GM19035 (cell line): ENCODE results near the gene ATP6V1A.
A peak's percentile ranks its signal among the peaks of the same experiment; 100 is the strongest.

Experiments
- ATAC-seq: cut with Tn5 transposase; IDR thresholded peaks from one replicate; pipeline ENCODE4 v1.9.1; 2021; ENCODE audit not compliant: unreplicated experiment

ATP6V1A gene

DNA sequence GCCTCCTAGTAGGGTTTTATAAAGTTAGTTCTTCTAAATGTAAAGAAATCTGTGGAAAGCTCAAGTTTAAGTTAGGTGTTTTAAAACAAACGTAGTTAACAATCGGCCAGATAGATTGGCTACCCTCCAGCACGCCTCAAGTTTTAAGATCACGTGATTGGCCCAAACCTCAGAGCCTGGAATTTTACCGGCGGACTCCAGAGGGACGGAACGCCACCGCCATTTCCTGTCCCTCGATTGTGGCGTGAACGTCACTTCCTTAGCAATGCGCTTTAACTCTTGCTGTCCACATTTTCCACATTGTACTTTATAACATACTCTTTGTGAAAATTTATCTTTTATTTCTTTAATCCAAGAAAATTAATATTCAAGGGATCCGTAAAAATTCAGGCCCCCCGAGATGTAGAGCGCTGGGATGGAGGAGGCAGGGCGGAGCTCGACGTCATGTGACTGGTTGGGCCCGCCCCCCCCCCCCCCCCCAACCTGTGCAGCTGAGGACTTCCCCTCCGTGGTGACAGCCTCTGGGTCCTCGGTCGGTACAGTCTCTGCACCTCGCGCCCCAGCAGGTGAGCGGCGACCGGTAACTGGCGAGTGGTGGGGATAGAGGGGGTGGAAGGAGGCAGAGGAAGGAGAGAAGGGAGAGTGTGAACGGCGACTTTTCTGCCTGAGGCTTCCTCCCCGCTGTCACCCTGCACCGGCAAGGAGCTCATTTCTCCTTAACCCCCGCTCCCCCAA, at the start of gene ATP6V1A:
ATP6V1A (plus strand) TSS at position 488 of the 735 bp plus-strand sequence. CDS start 31,719 bp downstream, outside the sequence.
- peak; percentile 42 for ATAC-seq

DNA sequence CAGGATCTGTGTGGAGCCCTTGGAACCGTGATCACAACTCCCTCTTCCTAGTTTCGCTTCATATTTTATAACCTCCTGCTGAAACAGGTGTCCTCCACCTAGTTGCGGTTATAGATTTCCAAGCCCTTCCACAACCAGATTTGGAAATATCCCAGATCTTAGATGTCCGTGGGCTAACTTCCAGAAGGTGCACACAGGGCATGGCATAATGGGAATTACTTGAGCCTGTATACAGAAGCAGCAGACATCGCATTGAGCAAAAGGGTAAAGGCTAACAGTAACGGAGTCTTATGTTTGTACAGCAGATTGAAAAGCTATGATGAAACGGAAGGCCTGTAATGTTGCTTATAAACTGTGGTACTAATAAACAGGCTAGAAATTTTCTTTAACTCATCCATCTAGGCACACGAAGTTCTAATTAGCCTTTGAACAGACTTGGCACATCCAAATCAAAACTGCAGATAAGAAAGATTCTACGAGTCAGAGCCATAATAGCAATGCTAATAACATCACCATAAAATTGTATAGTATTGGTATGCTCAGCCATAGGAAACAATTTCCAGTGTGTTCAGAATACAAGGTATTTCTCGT, 49.2 kb upstream of the ATP6V1A start:
- no peak for ATAC-seq

DNA sequence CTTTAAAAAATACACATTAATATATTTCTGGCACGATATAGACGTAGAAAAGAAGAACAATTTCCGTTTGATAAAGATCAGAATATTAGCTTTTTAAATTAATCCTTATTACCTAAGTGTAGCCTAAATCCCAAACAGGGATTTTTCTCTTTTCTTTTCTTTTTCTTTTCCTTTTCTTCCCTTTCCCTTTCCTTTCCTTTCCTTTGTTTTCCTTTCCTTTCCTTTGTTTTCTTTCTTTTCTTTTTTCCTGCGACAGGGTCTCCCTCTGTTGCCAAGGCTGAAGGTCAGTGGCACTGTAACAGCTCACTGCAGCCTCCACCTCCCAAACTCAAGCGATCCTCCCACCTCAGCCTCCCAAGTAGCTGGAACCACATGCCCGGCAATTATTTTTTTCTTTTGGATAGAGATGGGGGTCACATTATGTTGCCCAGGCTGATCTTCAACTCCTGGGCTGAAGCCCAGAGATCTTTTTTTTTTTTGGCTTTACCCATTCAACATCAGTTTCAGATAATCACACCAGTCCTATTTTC, 48.6 kb upstream of the ATP6V1A start:
- ATAC-seq = no peak

DNA sequence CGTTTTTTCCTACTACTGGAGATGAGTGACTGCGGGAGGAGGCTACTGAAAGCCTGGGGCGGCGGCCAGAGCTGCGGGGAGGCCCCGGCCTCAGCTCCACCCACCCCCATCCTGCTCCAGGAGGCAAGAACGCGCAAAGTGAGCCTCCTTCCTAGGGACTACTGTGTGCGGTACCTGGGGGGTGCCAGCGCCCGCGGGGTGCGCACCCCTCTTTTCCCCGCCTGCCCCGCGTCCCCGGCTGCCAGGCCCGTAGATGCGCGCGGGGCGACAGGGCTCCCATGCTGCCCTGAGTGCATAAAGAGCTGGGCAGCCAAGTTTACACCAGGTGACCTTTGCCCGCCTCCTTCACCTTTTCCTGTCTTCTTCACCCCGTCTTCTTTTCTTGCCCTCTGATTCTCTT, 47.9 kb upstream of the ATP6V1A start:
- no peak for ATAC-seq

DNA sequence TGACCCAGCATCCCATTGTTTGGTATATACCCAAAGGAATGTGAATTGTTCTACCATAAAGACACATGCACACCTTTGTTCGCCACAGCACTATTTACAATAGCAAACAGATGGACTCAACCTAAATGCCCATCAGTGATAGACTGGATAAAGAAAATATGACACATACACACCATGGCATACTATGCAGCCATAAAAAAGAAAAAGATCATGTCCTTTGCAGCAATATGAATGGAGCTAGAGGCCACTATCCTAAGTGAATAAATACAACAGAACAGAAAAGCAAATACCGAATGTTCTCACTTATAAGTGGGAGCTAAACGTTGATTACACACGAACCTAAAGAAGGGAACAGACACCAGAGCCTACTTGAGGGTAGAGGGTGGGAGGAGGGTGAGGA, 39.0 kb upstream of the ATP6V1A start:
- ATAC-seq = no peak

DNA sequence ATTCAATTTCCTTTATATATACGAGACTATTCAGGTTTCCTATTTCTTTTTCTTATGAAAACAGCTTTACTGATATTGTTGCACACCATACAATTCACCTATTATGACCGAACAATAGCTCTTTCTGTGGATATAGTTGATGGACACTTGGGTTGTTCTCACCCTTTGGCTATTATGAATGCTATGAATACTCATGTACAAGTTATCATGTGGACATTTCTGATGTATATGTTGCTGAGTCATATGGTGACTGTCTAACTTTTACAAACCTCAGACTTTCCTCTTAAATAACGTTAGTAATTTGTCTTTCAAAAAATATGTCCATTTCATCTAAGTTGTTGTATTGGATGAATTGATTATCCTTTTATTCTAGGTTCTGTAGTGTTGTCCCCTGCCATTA, 34.7 kb upstream of the ATP6V1A start:
- no peak for ATAC-seq

DNA sequence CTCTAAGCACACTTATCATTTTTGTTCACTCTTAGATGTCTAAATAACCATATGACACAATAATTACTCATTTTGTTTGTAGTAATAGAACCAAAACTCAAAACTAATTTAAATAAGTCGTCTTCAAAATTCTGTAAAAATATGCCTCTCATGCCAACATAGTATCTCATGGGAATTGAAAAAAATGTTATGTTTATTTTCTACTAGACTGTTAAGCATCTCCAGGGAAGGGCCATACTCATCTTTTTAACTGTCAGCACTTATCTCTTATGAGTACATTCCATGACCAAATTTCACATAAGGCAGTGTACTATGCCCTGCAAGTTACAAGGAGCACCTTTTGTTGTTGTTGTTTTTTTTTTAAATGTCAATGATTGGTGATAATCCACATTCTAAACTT, 32.1 kb upstream of the ATP6V1A start:
- no peak for ATAC-seq

DNA sequence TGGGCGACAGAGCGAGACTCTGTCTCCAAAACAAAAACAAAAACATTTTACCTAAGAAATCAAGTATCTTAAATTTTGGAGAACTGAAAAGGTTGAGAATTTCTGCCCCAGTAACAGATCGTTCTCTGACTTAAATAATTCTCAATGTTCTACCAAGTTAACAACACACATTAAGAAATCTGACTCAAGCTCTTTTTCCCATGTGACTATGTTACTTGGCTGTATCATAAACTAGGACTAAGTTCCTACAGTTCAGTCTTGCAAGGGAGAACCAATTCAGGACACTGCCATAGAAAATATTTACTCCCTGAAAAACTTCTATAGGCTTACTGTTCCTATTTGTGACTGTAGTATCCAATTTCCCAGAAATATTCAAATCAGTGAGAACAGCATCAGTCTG, 29.5 kb upstream of the ATP6V1A start:
- no peak for ATAC-seq

DNA sequence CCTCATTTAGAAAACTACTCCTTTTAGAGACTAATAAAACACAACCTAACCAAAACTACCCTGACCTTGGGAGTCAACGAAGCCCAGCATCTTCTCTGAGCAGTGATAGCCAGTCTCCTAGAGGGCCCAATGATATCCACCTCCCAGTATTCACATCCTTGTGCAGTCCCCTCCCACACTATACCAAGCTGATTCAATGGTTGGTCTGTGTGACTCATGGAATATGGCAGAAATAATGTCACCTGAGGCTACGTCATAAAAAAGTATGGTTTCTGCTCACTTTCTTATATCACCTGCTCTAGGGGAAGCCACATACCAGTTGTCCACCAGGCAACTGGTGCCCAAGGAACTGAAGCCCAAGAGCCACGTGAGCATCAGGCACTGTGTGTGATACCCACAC, 29.0 kb upstream of the ATP6V1A start:
- no peak for ATAC-seq

DNA sequence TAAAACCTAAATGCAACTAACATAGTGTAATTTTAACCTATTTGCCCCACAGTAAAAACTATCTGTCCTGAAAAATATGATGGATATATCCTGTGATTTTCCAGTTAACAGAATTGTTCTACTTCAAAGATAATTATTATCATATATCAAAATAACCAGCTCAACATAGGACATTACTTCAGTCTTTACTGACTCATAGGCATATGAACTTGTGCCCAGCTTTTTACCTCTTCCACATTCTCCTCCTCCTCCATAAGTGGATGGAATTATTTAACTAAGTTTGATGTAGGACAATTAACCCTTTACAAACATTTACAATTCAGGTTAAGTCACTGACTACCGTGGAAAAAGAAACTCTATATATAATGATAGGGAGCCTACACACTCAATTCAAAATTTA, 27.5 kb upstream of the ATP6V1A start:
- ATAC-seq = no peak

DNA sequence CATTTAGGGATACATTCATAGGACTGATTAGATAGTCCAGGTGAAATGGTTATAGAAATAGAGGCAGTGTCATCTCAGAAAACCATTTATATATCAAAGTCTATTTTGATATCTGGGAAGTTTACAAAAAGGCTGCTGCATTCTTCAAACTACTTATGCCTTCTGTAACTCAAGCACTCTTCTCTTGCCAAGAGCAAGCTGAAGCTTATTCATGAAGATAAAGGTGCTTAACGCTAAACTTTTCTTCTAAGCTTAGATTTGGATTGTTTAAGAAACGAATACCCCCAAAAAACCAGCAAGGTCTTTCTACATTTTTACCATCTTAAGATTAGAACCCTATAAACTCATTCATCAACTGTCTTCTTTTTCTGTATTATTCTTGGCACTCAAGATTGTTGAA, 27.1 kb upstream of the ATP6V1A start:
- ATAC-seq = no peak

DNA sequence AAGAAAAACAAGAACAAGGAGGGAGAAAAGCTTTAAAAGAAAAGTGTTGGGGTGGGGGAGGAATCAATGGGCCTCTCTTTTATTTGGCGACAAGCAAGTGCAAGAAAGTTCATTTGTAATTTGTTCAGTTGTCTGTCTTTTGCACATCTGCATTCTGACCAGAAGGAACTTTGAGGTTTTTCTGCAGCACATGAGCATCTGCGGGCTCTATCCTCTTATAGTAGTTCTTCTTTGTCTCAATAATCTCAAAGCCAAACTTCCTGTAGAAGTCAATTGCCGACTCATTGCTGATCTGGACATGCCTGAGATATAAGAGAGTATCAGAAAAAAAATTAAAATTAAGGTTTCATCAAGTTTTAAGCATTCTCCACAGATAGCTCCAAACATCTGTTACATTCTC, 25.2 kb upstream of the ATP6V1A start:
- ATAC-seq = no peak

DNA sequence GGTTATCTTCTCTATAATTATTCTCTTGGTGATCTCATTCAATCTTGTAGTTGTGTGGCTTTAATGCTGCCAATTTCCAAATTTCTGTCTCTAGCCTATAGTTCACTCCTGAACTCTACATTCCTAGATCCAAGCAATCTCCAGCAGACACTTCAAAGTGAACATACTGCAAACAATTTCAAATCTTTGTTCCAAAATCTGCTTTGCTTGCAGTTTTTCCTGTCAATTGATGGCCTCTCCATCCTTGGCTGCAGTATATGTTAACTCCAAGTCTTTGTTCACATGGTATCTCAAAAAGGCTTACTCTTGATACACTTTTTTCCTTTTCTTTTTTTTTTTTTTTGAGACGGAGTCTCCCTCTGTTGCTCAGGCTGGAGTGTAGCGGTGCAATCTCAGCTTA, 18.2 kb upstream of the ATP6V1A start:
- no peak for ATAC-seq

DNA sequence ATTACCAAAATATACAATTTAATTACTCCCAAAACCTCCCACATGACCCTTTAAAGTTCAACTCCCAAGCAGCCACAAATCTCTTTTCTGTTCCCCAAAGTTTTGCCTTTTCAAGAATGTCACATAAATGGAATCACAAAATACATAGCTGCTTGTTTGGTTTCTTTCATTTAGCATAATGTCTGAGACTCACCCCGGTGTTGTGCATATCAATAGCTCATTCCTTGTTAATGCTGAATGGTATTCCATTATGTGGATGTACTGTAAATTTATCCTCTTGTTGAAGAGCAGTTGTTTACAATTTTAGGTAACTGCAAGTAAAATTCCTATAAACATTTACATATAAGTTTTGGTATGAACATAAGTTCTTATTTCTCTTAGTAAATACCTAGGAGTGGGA, 16.3 kb upstream of the ATP6V1A start:
- no peak for ATAC-seq

DNA sequence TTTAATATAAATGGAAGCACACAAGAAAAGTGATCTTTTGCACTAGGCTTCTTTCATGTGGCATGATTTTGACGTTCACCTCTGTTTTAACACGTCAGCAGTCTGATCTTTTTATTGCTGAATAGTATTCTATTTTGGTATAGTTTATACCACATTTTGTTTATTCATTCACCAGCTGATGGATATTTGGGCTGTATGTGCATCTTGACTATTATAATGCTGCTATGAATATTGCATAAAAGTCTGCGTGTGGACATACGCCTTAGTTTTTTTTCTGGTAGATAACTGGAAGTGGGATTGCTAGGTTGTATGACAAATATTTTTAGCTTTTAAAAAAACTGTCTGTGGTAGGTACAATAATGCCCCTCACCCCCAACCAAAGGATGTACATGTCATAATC, 15.1 kb upstream of the ATP6V1A start:
- no peak for ATAC-seq

DNA sequence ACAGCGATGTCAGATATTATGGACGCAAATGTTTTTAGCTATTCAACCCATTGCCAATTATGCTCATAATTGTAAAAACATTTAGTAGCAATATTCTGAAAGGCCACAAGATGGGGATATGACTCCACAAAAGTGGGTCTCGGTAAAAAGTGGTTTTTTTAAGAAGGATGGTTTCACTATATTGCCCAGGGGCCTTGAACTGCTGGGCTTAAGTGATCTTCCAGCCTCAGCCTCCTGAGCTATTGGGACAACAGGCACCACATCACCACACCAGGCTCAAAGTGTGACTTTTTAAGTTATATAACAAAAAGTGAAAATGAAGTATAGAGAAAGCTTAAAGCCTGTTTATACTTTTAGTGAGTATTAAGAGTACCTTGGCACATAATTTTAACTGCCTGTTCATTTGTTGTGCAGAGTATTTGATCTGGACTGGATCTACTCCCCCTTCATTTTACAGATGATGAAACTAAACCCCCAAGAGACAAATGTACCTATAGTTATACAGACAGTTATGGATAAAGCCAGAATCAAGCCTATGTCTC, 10.2 kb upstream of the ATP6V1A start:
- peak; percentile 60 for ATAC-seq

DNA sequence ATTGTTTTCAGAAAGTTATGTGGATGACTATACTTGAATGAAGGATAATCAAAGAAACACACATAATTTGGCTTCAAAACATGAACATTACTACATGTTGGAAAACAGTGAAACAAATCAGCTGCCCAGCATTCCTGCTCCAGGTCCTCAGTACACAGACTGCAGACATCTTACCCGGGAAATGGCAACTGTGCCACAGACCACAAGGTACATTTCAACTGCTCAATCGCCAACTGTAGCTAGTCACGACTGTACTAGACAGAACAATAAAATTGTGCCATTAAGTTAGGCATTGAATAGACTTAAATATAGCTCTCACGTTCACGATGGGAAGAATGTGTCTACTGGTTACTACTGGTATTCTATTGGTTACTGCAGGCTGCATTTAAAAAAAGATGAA, 5.7 kb upstream of the ATP6V1A start:
- ATAC-seq = no peak

DNA sequence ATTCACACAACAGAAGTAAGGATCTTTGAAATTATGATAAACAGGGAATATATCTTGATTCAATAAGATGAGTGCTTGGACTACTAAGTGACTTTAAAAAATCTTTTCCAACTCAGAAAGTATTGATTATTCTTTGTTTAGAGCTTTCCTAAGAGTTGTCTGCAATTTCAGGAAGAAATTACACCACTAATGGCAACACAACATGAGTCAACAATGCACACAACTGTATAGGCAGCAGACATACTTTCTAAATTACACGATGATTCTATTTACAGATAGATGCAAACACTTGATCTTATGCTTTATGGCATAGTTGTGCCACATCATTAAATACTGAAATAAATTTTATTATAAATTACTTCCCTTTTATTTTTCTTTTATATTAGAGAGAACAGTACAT, 5.2 kb upstream of the ATP6V1A start:
- ATAC-seq = no peak

DNA sequence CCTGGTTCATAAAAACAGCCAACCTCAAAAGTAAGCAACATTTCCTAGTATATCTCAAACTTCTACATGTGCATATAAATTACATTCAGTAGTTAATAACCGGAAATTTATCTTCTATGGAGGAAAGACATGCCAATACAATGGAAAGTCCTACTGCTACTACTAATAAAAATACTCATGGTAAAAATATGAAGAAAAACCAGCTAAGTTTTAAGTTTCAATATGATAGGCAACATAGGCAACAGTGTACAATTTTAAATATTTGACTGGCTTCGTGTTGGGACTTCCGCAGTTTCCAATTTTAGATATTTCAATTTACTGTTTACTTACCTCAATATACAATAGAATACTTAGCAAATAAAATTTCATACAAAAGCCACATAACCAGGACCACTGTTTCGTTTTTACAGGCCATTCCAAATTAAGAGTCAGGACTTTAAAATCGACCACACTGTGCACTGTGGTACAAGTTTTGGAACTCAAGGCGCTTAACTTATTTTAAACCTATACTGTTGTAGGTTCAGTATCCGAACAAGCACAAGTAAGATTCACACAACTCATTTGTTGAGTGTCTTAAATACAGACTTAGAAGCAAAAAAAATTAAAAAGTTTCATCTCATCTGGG, 3.7 kb upstream of the ATP6V1A start:
- ATAC-seq = no peak

DNA sequence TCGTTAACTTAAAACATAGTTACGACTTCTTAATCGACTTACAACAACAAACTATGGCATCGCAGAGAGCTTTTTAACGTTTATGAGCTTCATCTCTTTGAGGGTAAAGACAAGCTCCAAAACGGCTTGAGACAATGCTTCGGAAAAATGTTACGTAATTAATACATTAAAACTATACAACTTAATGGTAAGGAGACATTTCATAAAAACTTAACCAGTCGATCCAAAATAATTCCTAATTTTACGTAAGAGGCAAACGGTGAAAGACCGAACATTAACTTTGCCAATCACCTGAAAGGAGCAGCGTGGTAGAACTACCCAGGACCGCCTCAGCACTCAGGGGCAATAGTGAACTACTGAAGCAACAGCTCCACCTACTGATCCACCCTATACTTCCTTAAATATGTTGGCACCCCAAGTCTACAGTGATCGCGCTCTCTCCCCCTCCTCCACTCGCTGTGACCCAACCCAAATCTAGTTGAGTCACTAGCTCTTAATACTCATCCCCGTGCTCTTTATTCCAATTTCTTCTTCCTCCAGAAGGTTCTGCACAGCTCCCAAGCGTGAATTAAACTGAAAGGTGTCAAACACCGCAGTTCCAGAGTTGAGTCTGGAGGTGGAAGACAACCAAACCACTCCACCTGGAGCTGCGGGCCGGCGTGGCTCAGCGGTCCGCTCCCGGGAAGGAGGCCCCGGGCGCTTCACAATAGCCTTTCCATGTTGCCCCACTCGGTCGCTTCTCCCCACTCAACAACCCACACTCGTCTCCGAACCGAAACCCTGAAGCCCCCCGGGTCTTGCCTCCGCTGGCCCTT, 1.7 kb upstream of the ATP6V1A start:
- peak; percentile 52 for ATAC-seq
